ENCODE measurements around the gene TRAF1. TPM values are rescaled to one million over a fixed set of nuclear protein-coding genes. Genes with fewer than 3 reads are reported as not detected.

Gene TRAF1
- total and polyA plus RNA-seq, 2 of the 13 experiments (the other 11 are each of a cell fraction or from before 2014, with no cell fraction given), result 0.44 to 1.0 TPM

DNA sequence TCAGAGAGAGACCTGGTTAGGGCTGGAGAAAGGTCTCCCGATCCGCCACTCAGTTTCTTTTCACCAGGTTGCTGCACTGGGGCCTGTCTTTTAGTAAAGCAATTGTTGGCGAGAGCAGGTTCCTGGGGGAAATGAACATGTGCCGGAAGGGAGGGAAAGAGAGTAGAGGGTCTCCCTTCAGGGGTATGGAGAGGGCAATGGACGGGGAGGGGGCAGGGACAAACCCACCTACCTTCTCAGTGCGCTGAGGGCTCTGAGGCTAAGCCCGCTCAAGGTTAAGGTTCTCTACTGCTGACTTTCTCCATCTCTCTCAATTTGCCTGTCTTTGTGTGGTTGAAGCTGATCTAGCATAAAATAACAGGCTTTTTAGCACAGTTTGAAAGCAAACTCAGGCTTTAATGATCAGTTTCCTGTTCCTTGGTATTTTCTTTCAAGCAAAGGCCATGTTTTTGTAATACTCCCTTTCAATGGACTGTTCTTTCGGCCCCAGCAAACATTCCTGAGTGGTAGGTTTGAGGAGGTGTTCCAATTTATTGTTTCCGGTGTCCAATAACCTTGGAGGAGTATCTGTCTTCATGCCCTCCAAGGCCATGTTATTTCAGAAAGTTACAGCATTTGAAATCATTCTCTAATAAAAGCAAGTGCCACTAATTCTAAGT, 25.5 kb upstream of the TRAF1 start:
- no peak for ATAC-seq
- no peak overlapping the region for H2AFZ ChIP-seq (ENCODE audit: low read length)
- POLR2A ChIA-PET, result no interaction called here
- intact Hi-C loops (cut with micrococcal nuclease; ENCODE audit: unreplicated experiment) (no loop called here), in situ Hi-C loops (cut with HindIII; ENCODE audit: extremely low pct_ligation_motif_present, low pct_unique_long_range_greater_than_20kb) (no loop called here)
- H3K4me3 ChIP-seq (replicated peaks in 1 of 3; ENCODE audit: insufficient read depth in 1 of 3, low read depth in 2 of 3, low read length in 3 of 3), result no peak overlapping the region
- no peaks in the 10 kb centered on the region for H3K9me3 ChIP-seq (ENCODE audit: low read length)
- no peaks in the 10 kb centered on the region for H3K4me1 ChIP-seq (ENCODE audit: insufficient read depth, low read length)
- DNase-seq (ENCODE audit: low spot score), result no peak
- CTCF ChIA-PET (ENCODE audit: low intra/inter-chr PET ratio, low total read pairs), result no interaction called here
- WGBS (ENCODE audit: low lambda C conversion rate), result 94% methylated on average over 9 of the region's 9 CpGs
- TF ChIP-seq ZNF292 (CRISPR knock-in tag; IDR thresholded peaks at IDR 0.05; ENCODE audit: borderline replicate concordance, low read depth) (no peak), ZBTB42 (CRISPR knock-in tag; IDR thresholded peaks at IDR 0.05) (no peak), ZNF572 (CRISPR knock-in tag; IDR thresholded peaks at IDR 0.05) (no peak), MEIS1 (CRISPR knock-in tag; IDR thresholded peaks at IDR 0.05; ENCODE audit: borderline replicate concordance) (no peak), NONO (IDR thresholded peaks at IDR 0.05) (no peak), NONO (CRISPR knock-in tag; conservative IDR thresholded peaks at IDR 0.05) (no peak), ZNF256 (CRISPR knock-in tag; conservative IDR thresholded peaks at IDR 0.05) (no peak), ZNF296 (CRISPR knock-in tag; conservative IDR thresholded peaks at IDR 0.05) (no peak), NR2F6 (IDR thresholded peaks at IDR 0.05) (no peak), NR2F6 (CRISPR knock-in tag; IDR thresholded peaks at IDR 0.05) (no peak), CHCHD3 (CRISPR knock-in tag; IDR thresholded peaks at IDR 0.05) (no peak), AKAP8 (CRISPR knock-in tag; IDR thresholded peaks at IDR 0.05) (no peak), ZNF646 (CRISPR knock-in tag; IDR thresholded peaks at IDR 0.05) (no peak)
- TF ChIP-seq, protein P1, sequence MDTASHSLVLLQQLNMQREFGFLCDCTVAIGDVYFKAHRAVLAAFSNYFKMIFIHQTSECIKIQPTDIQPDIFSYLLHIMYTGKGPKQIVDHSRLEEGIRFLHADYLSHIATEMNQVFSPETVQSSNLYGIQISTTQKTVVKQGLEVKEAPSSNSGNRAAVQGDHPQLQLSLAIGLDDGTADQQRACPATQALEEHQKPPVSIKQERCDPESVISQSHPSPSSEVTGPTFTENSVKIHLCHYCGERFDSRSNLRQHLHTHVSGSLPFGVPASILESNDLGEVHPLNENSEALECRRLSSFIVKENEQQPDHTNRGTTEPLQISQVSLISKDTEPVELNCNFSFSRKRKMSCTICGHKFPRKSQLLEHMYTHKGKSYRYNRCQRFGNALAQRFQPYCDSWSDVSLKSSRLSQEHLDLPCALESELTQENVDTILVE (CRISPR knock-in tag; IDR thresholded peaks at IDR 0.05), result no peak
- no peak overlapping the region for H3K27ac ChIP-seq (ENCODE audit: extremely low read length, insufficient read depth, low read length)
- H4K20me1 ChIP-seq (ENCODE audit: insufficient read depth, low read length), result no peaks in the 10 kb centered on the region
- H3K27me3 ChIP-seq (ENCODE audit: control insufficient read depth in 1 of 2, insufficient read depth in 2 of 2, low read length in 2 of 2), result no peaks in the 10 kb centered on the region
- H3K9ac ChIP-seq (ENCODE audit: insufficient read depth, low read depth, low read length), result no peak overlapping the region
- no peaks in the 10 kb centered on the region for H3K79me2 ChIP-seq (ENCODE audit: insufficient read depth, low read length)
- H3K36me3 ChIP-seq (replicated peaks in 1 of 2; ENCODE audit: control insufficient read depth in 1 of 2, insufficient read depth in 2 of 2, low read length in 2 of 2), result peaks cover 16 to 44% of the 10 kb centered on the region in 2 experiments
- FAIRE-seq, result no peak
- no peak overlapping the region for H3K4me2 ChIP-seq (ENCODE audit: low read depth, low read length)
- BruUV-seq (replicated peaks), result no TSS peak

Measured in HepG2 (cell line).